HEK293 (cell line): ENCODE measurements around the gene GNLY.
A peak's percentile ranks its signal among the peaks of the same experiment; 100 is the strongest.

Source experiments
- EGR2 ChIP-seq: fragments of 450-650 bp; formaldehyde crosslinking; IDR thresholded peaks from 2 replicates; pipeline ENCODE4 v1.5.1; 2016; ENCODE audit warnings: low read depth, missing biosample characterization, missing genetic modification characterization
- HOXC10 ChIP-seq: sonication (generic); formaldehyde crosslinking; IDR thresholded peaks from 2 replicates; pipeline ENCODE4 v1.8.1; 2023; ENCODE audit warnings: mild to moderate bottlenecking, missing genetic modification reagents
- SP3 ChIP-seq: fragments of 450-650 bp; formaldehyde crosslinking; IDR thresholded peaks from 2 replicates; pipeline ENCODE4 v1.5.1; 2016; ENCODE audit warnings: missing biosample characterization, missing genetic modification characterization
- YY1 ChIP-seq: fragments of 450-650 bp; formaldehyde crosslinking; IDR thresholded peaks from 2 replicates; pipeline ENCODE4 v1.5.1; 2018; ENCODE audit warnings: missing biosample characterization, missing genetic modification characterization
- ZBTB17 ChIP-seq: fragments of 450-650 bp; formaldehyde crosslinking; IDR thresholded peaks from 2 replicates; pipeline ENCODE4 v1.5.1; 2016; ENCODE audit warnings: missing biosample characterization, missing genetic modification characterization
- ZBTB21 ChIP-seq: fragments of 450-650 bp; formaldehyde crosslinking; IDR thresholded peaks from 2 replicates; pipeline ENCODE4 v1.5.1; 2017; ENCODE audit warnings: missing biosample characterization, missing genetic modification characterization
- ZFP3 ChIP-seq: fragments of 450-650 bp; formaldehyde crosslinking; IDR thresholded peaks from 2 replicates; pipeline ENCODE4 v1.5.1; 2016; ENCODE audit warnings: low read depth, missing biosample characterization, missing genetic modification characterization
- ZNF239 ChIP-seq: fragments of 450-650 bp; formaldehyde crosslinking; IDR thresholded peaks from 2 replicates; pipeline ENCODE4 v1.5.1; 2016; ENCODE audit warnings: missing biosample characterization, missing genetic modification characterization
- ZNF416 ChIP-seq: fragments of 450-650 bp; formaldehyde crosslinking; IDR thresholded peaks from 2 replicates; pipeline ENCODE4 v1.5.1; 2016; ENCODE audit warnings: missing biosample characterization, missing genetic modification characterization
- ZNF530 ChIP-seq: fragments of 450-650 bp; formaldehyde crosslinking; IDR thresholded peaks from 2 replicates; pipeline ENCODE4 v1.5.1; 2016; ENCODE audit warnings: low read depth, missing biosample characterization, missing genetic modification characterization
- ZNF549 ChIP-seq: fragments of 450-650 bp; IDR thresholded peaks from 2 replicates; pipeline ENCODE4 v1.5.1; 2018; ENCODE audit warnings: missing biosample characterization, missing genetic modification characterization, mild to moderate bottlenecking, inconsistent platforms, moderate library complexity
- TF ChIP-seq, protein P1 (sequence below): fragments of 450-650 bp; formaldehyde crosslinking; IDR thresholded peaks from 2 replicates; pipeline ENCODE4 v1.5.1; 2016; ENCODE audit warnings: missing biosample characterization, missing genetic modification characterization
- TF ChIP-seq, protein P2 (sequence below): fragments of 450-650 bp; formaldehyde crosslinking; IDR thresholded peaks from 2 replicates; pipeline ENCODE4 v1.5.1; 2016; ENCODE audit warnings: missing biosample characterization, missing genetic modification characterization, low read depth
- TF ChIP-seq, protein P3 (sequence below): fragments of 450-650 bp; formaldehyde crosslinking; IDR thresholded peaks from 2 replicates; pipeline ENCODE4 v1.5.1; 2016; ENCODE audit warnings: missing biosample characterization, missing genetic modification characterization

DNA sequence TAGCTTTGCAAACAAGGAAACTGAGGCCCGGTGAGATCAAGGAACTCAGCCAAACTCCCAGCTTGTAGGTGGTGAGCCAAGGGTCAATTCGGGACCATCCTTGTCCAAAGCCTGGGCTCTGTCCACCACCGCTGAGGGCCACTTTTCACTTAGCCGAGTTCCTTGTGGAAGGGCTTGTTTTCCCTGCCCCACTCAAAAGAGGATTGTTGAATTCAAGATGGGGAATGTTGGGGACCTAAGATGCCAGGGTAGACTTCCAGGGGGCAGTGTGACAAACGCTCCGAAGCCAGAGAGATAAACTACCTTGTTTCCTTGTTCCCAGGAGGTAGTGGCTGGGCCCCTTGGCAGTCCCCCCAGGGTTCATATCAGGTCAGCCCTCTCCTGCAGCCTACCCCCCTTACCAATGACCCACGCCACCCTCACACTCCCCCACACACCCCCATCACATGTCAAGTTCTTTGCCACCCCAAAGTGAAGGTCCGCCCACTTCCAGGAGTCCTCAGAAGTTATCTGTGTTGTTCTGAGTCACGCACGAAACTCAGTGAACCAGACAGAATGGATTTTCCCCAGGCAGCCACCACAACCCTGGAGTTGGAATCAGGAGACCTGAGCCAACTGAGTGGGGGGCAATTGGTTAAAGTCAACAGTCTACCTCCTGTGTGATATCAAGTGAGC, 49.3 kb downstream of the GNLY start:
- TF ChIP-seq ZNF416 (tag by site-specific recombination) (no peak), ZNF530 (no peak), SP3 (tag by site-specific recombination) (no peak), ZNF239 (tag by site-specific recombination) (no peak), ZBTB17 (tag by site-specific recombination) (no peak), ZBTB21 (tag by site-specific recombination) (no peak), ZNF549 (tag by site-specific recombination) (no peak), EGR2 (peak; percentile 94), ZFP3 (tag by site-specific recombination) (no peak), YY1 (tag by site-specific recombination) (no peak), HOXC10 (CRISPR knock-in tag) (no peak)
- TF ChIP-seq, protein P1, sequence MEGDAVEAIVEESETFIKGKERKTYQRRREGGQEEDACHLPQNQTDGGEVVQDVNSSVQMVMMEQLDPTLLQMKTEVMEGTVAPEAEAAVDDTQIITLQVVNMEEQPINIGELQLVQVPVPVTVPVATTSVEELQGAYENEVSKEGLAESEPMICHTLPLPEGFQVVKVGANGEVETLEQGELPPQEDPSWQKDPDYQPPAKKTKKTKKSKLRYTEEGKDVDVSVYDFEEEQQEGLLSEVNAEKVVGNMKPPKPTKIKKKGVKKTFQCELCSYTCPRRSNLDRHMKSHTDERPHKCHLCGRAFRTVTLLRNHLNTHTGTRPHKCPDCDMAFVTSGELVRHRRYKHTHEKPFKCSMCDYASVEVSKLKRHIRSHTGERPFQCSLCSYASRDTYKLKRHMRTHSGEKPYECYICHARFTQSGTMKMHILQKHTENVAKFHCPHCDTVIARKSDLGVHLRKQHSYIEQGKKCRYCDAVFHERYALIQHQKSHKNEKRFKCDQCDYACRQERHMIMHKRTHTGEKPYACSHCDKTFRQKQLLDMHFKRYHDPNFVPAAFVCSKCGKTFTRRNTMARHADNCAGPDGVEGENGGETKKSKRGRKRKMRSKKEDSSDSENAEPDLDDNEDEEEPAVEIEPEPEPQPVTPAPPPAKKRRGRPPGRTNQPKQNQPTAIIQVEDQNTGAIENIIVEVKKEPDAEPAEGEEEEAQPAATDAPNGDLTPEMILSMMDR (tag by site-specific recombination): no peak
- TF ChIP-seq, protein P2, sequence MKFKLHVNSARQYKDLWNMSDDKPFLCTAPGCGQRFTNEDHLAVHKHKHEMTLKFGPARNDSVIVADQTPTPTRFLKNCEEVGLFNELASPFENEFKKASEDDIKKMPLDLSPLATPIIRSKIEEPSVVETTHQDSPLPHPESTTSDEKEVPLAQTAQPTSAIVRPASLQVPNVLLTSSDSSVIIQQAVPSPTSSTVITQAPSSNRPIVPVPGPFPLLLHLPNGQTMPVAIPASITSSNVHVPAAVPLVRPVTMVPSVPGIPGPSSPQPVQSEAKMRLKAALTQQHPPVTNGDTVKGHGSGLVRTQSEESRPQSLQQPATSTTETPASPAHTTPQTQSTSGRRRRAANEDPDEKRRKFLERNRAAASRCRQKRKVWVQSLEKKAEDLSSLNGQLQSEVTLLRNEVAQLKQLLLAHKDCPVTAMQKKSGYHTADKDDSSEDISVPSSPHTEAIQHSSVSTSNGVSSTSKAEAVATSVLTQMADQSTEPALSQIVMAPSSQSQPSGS (tag by site-specific recombination): no peak
- TF ChIP-seq, protein P3, sequence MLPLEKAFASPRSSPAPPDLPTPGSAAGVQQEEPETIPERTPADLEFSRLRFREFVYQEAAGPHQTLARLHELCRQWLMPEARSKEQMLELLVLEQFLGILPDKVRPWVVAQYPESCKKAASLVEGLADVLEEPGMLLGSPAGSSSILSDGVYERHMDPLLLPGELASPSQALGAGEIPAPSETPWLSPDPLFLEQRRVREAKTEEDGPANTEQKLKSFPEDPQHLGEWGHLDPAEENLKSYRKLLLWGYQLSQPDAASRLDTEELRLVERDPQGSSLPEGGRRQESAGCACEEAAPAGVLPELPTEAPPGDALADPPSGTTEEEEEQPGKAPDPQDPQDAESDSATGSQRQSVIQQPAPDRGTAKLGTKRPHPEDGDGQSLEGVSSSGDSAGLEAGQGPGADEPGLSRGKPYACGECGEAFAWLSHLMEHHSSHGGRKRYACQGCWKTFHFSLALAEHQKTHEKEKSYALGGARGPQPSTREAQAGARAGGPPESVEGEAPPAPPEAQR (tag by site-specific recombination): no peak
